ENCODE measurements around the gene MAMDC4. TPM values are rescaled to one million over a fixed set of nuclear protein-coding genes. Genes with fewer than 3 reads are reported as not detected.

MAMDC4 gene
- total RNA-seq, 1 donor from 2014 or later: 22.6 TPM

DNA sequence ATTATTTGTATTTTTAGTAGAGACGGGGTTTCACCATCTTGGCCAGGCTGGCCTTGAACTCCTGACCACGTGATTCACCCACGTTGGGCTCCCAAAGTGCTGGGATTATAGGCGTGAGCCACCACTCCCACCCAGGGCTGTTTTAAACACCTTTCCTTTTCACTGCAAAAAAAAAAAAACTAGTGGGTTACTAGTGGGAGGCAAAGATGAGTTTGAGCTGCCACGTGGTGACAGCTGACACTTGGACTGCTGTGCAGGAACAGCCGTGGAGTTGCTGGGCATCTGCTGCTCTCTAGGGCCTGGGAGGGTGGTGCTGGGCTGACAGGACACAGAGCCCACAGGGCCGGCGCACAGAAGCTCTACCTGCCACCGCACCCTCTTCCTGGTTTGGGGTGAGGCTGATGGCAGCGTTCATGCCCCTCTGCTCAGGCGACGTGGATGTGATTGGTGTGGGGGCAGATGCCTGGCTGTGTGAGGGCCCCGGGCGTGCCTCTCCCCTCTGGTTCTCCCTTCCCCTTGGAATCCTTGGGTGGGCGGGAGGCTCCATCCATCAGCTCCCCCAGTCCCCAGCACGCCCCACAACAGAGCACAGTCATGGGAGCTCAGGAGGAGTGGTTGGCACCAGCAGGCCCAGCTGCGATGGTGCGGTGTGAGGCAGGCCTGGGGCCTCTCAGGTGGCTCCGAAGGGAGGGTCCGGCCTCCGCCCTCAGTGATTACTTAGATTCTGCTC lies 27.5 kb upstream of the MAMDC4 start:
- DNase-seq (ENCODE audit: low spot score in 2 of 2, unreplicated experiment in 2 of 2): no peak
- H3K27me3 Mint-ChIP-seq (ENCODE audit: low read depth): no peaks in the 10 kb centered on the region
- no peak overlapping the region for H3K4me3 Mint-ChIP-seq
- H3K27ac Mint-ChIP-seq: no peak overlapping the region
- no peaks in the 10 kb centered on the region for H3K9me3 Mint-ChIP-seq
- peaks cover 8% of the 10 kb centered on the region for H3K4me1 Mint-ChIP-seq
- TF ChIP-seq, protein P1, sequence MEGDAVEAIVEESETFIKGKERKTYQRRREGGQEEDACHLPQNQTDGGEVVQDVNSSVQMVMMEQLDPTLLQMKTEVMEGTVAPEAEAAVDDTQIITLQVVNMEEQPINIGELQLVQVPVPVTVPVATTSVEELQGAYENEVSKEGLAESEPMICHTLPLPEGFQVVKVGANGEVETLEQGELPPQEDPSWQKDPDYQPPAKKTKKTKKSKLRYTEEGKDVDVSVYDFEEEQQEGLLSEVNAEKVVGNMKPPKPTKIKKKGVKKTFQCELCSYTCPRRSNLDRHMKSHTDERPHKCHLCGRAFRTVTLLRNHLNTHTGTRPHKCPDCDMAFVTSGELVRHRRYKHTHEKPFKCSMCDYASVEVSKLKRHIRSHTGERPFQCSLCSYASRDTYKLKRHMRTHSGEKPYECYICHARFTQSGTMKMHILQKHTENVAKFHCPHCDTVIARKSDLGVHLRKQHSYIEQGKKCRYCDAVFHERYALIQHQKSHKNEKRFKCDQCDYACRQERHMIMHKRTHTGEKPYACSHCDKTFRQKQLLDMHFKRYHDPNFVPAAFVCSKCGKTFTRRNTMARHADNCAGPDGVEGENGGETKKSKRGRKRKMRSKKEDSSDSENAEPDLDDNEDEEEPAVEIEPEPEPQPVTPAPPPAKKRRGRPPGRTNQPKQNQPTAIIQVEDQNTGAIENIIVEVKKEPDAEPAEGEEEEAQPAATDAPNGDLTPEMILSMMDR (IDR thresholded peaks at IDR 0.05; ENCODE audit: unreplicated experiment): no peak
- H3K36me3 Mint-ChIP-seq: peaks cover 11% of the 10 kb centered on the region

DNA sequence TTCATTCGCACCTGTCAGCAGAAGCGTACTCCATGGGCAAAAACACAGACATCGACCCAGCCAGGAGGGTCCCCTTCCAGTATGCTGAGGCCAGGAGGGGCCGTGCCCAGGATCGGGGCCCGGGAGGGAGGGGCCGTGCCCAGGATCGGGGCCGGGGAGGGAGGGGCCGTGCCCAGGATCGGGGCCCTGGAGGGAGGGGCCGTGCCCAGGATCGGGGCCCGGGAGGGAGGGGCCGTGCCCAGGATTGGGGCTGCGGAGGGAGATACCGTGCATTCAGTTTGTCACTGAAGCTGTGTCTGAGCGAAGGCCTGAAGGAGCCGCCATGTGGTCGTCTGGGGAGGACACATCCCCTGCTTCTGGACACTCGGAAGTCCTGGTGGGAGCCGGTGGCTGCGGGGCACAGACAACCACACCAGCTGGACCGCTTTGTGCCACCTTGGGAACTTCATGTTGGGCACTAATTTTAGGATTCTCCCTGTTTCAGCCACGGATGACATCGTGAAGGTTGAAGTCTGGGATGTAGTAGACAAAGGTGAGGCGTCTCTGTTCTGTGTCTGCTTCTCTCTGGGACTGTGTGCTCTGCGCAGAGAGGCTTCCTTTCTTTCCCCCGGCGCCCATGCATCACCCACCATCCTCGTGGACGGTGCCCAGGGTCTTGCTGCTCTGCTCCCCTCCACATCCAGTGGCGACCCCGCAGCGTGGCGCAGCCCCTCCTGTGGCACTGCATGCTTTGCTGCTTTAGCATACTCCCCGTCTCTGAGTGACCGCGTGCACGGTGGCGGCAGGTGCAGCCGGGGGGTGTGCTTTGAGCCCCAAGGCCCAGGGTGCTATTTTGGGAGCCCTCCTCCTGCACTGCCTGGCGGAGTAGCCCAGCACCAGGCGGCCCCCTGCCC lies 26.6 kb upstream of the MAMDC4 start:
- Mint-ChIP-seq H3K4me3 (no peak overlapping the region), H3K4me1 (peaks cover 8% of the 10 kb centered on the region), H3K27ac (no peak overlapping the region), H3K36me3 (peaks cover 11% of the 10 kb centered on the region), H3K27me3 (ENCODE audit: low read depth) (no peaks in the 10 kb centered on the region), H3K9me3 (no peaks in the 10 kb centered on the region)
- TF ChIP-seq, protein P1 (IDR thresholded peaks at IDR 0.05; ENCODE audit: unreplicated experiment): no peak
- no peak for DNase-seq (ENCODE audit: low spot score in 2 of 2, unreplicated experiment in 2 of 2)

DNA sequence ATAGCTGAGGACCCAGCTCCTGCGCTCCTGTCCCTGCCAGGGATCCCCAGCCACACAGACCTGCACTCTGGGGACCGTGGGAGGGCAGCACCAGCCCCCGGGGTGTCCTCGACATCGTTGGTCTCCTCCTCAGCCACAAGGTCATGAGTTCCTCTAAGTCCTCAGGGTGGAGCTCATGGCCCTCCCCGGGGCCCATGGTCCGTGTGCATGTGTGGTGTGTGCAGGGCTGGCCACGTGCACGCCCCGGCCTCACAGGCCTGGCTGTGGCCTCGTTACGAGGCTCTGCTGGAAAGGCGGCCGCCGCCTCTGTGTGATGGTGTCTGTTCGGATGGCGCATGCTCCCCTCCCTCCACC lies 26.0 kb upstream of the MAMDC4 start:
- no peaks in the 10 kb centered on the region for H3K27me3 Mint-ChIP-seq (ENCODE audit: low read depth)
- peaks cover 11% of the 10 kb centered on the region for H3K36me3 Mint-ChIP-seq

DNA sequence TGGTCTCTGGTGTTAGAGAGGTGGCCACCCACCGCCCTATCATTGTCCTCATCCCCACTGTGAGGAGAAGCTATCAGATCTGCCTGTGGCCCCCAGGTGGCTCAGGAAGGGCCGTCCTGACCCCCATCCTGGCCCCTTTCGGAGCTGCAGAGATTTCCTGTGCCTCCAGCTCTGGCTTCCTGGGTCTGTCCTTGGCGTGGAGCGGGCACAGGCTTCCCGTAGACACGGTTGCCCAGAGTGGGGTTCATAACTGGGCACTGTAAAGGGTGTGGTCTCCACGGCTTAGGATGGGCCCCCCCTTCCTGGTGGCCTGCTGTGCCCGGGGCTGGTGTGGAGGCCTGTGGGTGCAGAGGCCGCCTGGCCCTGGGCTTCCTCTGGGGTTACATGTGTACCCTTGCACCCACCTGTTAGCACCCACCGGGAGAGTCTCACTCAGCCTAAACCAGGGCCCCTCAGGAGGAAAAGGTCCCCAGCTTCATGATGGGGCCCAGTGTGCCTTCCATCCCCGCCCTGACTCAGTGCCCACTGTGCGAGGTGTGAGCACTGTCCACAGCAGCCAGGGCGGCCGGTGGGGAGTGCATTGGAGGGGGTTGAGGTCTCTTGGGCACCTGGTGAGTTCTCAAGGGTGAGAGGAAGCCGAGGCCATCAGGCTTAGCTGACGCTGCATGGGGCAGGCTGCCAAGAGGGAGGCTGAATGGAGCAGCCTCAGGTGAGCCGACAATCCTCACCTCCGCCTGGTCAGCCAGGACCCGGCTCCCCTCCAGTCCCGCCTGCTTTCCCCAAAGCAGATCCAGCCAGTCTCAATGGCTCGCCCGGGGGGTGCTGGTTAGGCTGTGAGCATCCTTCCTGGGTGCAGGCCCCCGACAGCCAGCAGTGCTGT lies 25.2 kb upstream of the MAMDC4 start:
- H3K9me3 Mint-ChIP-seq: no peaks in the 10 kb centered on the region
- no peaks in the 10 kb centered on the region for H3K27me3 Mint-ChIP-seq (ENCODE audit: low read depth)
- no peak overlapping the region for H3K4me3 Mint-ChIP-seq
- no peak for DNase-seq (ENCODE audit: low spot score in 2 of 2, unreplicated experiment in 2 of 2)
- H3K4me1 Mint-ChIP-seq: no peaks in the 10 kb centered on the region
- TF ChIP-seq, protein P1 (IDR thresholded peaks at IDR 0.05; ENCODE audit: unreplicated experiment): no peak
- H3K36me3 Mint-ChIP-seq: peaks cover 15% of the 10 kb centered on the region
- no peak overlapping the region for H3K27ac Mint-ChIP-seq

More for the DNA sequence above, 26.0 kb upstream of the MAMDC4 start:
- Mint-ChIP-seq H3K4me1 (peaks cover 2% of the 10 kb centered on the region), H3K27ac (no peak overlapping the region), H3K4me3 (no peak overlapping the region), H3K9me3 (no peaks in the 10 kb centered on the region)
- TF ChIP-seq, protein P1 (IDR thresholded peaks at IDR 0.05; ENCODE audit: unreplicated experiment): no peak
- no peak for DNase-seq (ENCODE audit: low spot score in 2 of 2, unreplicated experiment in 2 of 2)

DNA sequence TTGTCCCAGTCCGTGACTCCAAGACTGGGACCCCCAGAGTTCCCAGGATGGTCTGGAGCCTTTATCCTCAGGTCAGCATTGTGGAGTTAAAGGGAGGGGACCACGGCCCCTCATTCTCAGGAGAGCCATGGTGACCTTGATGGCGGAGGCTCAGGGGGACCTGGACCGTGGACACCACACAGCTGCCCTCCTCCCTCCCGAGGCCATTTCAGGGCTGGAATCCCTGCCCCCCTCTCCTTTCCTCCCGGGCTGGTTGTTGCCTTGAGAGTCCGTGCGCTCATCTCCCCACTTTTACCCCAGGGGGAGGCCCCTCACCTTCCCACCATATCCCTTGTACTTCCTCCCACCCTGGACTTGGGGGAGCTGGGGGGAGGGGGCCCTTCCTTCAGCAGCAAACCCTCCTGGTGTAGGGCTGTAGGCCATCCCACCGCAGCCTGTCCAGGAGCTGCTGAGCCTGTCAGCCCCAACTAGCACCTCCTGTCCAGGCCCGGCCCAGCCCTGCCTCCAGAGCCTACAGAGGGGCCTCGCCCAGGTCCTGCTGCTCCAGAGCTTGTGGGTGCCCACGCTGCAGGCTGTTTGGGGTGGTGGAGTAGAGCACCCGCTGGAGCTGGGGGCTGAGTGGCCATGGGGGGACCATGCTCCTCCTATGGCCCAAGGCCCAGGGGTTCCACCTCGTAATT lies 24.2 kb upstream of the MAMDC4 start:
- Mint-ChIP-seq H3K9me3 (no peaks in the 10 kb centered on the region), H3K4me3 (no peak overlapping the region), H3K27ac (no peak overlapping the region), H3K27me3 (ENCODE audit: low read depth) (no peaks in the 10 kb centered on the region), H3K4me1 (no peaks in the 10 kb centered on the region), H3K36me3 (peaks cover 17% of the 10 kb centered on the region)
- TF ChIP-seq, protein P1 (IDR thresholded peaks at IDR 0.05; ENCODE audit: unreplicated experiment): no peak
- no peak for DNase-seq (ENCODE audit: low spot score in 2 of 2, unreplicated experiment in 2 of 2)
